OCI-LY7 (cell line): ENCODE measurements around the gene TRMT44. TPM values are rescaled to one million over a fixed set of nuclear protein-coding genes. Genes with fewer than 3 reads are reported as not detected.

Experiments used
- BruUV-seq: library from RNA; stranded (reverse); fragments of 400-500 nt; replicated peaks from 2 replicates; lab custom pipeline; 2021; lab: Mats Ljungman, UMichigan
- CTCF ChIA-PET: fragments of 300-600 bp; sonication (Branson Sonifier 250); formaldehyde crosslinking; loops from one replicate; lab custom pipeline; 2022; ENCODE audit warnings: antibody characterized with exemption; ENCODE audit not compliant: unreplicated experiment; lab: Charles Lee
- POLR2A ChIA-PET: fragments of 300-600 bp; sonication (Branson Sonifier 250); formaldehyde crosslinking; loops from one replicate; lab custom pipeline; 2022; ENCODE audit warnings: antibody characterized with exemption; lab: Charles Lee
- DNase-seq: peaks from one replicate; pipeline ENCODE4 v3.0.0-alpha.2; 2015; ENCODE audit warnings: low spot score
- H2AFZ ChIP-seq: fragments of 200-600 bp; sonication (generic), shearing (Covaris generic); 2 replicates; pipeline ENCODE4 v1.6.1; 2014; ENCODE audit warnings: mild to moderate bottlenecking, antibody characterized with exemption, low read length, moderate library complexity
- H3K27ac ChIP-seq: fragments of 200-600 bp; sonication (generic); 2 replicates; pipeline ENCODE4 v1.5.1; 2014; ENCODE audit warnings: mixed run types, low read depth, mild to moderate bottlenecking, moderate library complexity, low read length, inconsistent platforms; ENCODE audit not compliant: poor library complexity, severe bottlenecking
- H3K36me3 ChIP-seq: fragments of 200-600 bp; sonication (generic); 2 replicates; pipeline ENCODE4 v1.6.1; 2014; ENCODE audit warnings: mild to moderate bottlenecking, antibody characterized with exemption, low read length, moderate library complexity, mixed read lengths; ENCODE audit not compliant: insufficient read depth
- H3K4me1 ChIP-seq: fragments of 200-600 bp; sonication (generic); 2 replicates; pipeline ENCODE4 v1.5.1; 2014; ENCODE audit warnings: mild to moderate bottlenecking, low read length; ENCODE audit not compliant: insufficient read depth, poor library complexity, severe bottlenecking
- H3K4me2 ChIP-seq: fragments of 200-600 bp; sonication (generic); 2 replicates; pipeline ENCODE4 v1.6.1; 2014; ENCODE audit warnings: mild to moderate bottlenecking, low read length
- H3K4me3 ChIP-seq: fragments of 200-600 bp; sonication (generic); 2 replicates; pipeline ENCODE4 v1.5.1; 2014; ENCODE audit warnings: mild to moderate bottlenecking, low read depth, low read length; ENCODE audit not compliant: poor library complexity, severe bottlenecking
- H3K79me2 ChIP-seq: fragments of 200-600 bp; sonication (generic); 2 replicates; pipeline ENCODE4 v1.6.1; 2016; ENCODE audit warnings: low read depth, mild to moderate bottlenecking, low read length, moderate library complexity, mixed read lengths; ENCODE audit not compliant: insufficient read depth
- H3K9me2 ChIP-seq: fragments of 200-600 bp; sonication (generic); 2 replicates; pipeline ENCODE4 v1.6.1; 2016; ENCODE audit warnings: mild to moderate bottlenecking, low read length, mixed read lengths; ENCODE audit not compliant: insufficient read depth
- H3K9me3 ChIP-seq: fragments of 200-600 bp; sonication (generic); 2 replicates; pipeline ENCODE4 v1.6.1; 2014; ENCODE audit warnings: mild to moderate bottlenecking, mixed run types, low read length, mixed read lengths
- H4K20me1 ChIP-seq: fragments of 200-600 bp; sonication (generic); 2 replicates; pipeline ENCODE4 v1.6.1; 2014; ENCODE audit warnings: mild to moderate bottlenecking, antibody characterized with exemption, low read length, moderate library complexity, mixed read lengths; ENCODE audit not compliant: insufficient read depth
- EZH2phosphoT487 ChIP-seq: fragments of 200-600 bp; sonication (generic); IDR thresholded peaks from 2 replicates; pipeline ENCODE4 v1.6.1; 2018; ENCODE audit warnings: low read depth, borderline replicate concordance, mild to moderate bottlenecking, mixed run types, antibody characterized with exemption, low read length, moderate library complexity, mixed read lengths
- intact Hi-C: fragments of 100-400 bp; cut with micrococcal nuclease; formaldehyde crosslinking; loops from one replicate; pipeline ENCODE4 v1.10.0; 2022; ENCODE audit not compliant: unreplicated experiment
- total RNA-seq, 2 experiments: library from RNA; depleted of rRNA in 1 of 2; stranded (reverse); fragments of >200 nt in 1 of 2; shearing (Covaris generic) in 1 of 2; gene quantifications; 2 replicates each; pipeline ENCODE4 v1.2.3, GENCODE V29; 2014 to 2022
- TF ChIP-seq, protein P1 (sequence below): fragments of 200-600 bp; sonication (generic); conservative IDR thresholded peaks from 2 replicates; pipeline ENCODE4 v1.5.1; 2014; ENCODE audit warnings: mild to moderate bottlenecking, antibody characterized with exemption, low read length, moderate library complexity, mixed read lengths

Gene TRMT44
- total RNA-seq, 2 experiments from 2014 or later, result 23.0 to 28.3 TPM

- CTCF ChIA-PET, result interaction anchor here (0.6 kb wide), 1 partner anchor 55 kb away, joined by 3 read pairs; no protein-coding TSS in a partner anchor
Measured at GRCh38 chr4:8394061-8394519, 46.5 kb upstream of the TRMT44 start.

GRCh38 chr4:8394806-8395205 lies 45.8 kb upstream of the TRMT44 start:
- Histone ChIP-seq H3K27ac (no peak overlapping the region), H3K36me3 (no peaks in the 10 kb centered on the region), H3K79me2 (no peaks in the 10 kb centered on the region), H3K9me2 (no peaks in the 10 kb centered on the region), H3K4me3 (no peak overlapping the region), H3K4me1 (peaks cover 45% of the 10 kb centered on the region), H3K4me2 (no peak overlapping the region), H4K20me1 (no peaks in the 10 kb centered on the region), H2AFZ (no peak overlapping the region), H3K9me3 (no peaks in the 10 kb centered on the region)
- BruUV-seq, result no TSS peak
- intact Hi-C loops, result no loop called here
- CTCF ChIA-PET, result interaction anchor here (0.6 kb wide), 1 partner anchor 55 kb away, joined by 3 read pairs; no protein-coding TSS in a partner anchor
- no peak for TF ChIP-seq EZH2phosphoT487
- TF ChIP-seq, protein P1, sequence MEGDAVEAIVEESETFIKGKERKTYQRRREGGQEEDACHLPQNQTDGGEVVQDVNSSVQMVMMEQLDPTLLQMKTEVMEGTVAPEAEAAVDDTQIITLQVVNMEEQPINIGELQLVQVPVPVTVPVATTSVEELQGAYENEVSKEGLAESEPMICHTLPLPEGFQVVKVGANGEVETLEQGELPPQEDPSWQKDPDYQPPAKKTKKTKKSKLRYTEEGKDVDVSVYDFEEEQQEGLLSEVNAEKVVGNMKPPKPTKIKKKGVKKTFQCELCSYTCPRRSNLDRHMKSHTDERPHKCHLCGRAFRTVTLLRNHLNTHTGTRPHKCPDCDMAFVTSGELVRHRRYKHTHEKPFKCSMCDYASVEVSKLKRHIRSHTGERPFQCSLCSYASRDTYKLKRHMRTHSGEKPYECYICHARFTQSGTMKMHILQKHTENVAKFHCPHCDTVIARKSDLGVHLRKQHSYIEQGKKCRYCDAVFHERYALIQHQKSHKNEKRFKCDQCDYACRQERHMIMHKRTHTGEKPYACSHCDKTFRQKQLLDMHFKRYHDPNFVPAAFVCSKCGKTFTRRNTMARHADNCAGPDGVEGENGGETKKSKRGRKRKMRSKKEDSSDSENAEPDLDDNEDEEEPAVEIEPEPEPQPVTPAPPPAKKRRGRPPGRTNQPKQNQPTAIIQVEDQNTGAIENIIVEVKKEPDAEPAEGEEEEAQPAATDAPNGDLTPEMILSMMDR, result no peak
- DNase-seq, result no peak
- POLR2A ChIA-PET, result no interaction called here

More at GRCh38 chr4:8394061-8394519, 46.5 kb upstream of the TRMT44 start:
- Histone ChIP-seq H3K79me2 (no peaks in the 10 kb centered on the region), H3K9me2 (no peaks in the 10 kb centered on the region), H3K36me3 (no peaks in the 10 kb centered on the region), H3K27ac (no peak overlapping the region), H3K4me3 (no peak overlapping the region), H3K9me3 (no peaks in the 10 kb centered on the region), H3K4me2 (no peak overlapping the region), H3K4me1 (peaks cover 45% of the 10 kb centered on the region), H2AFZ (no peak overlapping the region), H4K20me1 (no peaks in the 10 kb centered on the region)
- POLR2A ChIA-PET, result interaction anchor here (0.8 kb wide), 1 partner anchor 13 kb away, joined by 3 read pairs; no protein-coding TSS in a partner anchor
- no peak for DNase-seq
- intact Hi-C loops, result no loop called here
- no TSS peak for BruUV-seq
- no peak for TF ChIP-seq EZH2phosphoT487
- TF ChIP-seq, protein P1, result no peak

DNA sequence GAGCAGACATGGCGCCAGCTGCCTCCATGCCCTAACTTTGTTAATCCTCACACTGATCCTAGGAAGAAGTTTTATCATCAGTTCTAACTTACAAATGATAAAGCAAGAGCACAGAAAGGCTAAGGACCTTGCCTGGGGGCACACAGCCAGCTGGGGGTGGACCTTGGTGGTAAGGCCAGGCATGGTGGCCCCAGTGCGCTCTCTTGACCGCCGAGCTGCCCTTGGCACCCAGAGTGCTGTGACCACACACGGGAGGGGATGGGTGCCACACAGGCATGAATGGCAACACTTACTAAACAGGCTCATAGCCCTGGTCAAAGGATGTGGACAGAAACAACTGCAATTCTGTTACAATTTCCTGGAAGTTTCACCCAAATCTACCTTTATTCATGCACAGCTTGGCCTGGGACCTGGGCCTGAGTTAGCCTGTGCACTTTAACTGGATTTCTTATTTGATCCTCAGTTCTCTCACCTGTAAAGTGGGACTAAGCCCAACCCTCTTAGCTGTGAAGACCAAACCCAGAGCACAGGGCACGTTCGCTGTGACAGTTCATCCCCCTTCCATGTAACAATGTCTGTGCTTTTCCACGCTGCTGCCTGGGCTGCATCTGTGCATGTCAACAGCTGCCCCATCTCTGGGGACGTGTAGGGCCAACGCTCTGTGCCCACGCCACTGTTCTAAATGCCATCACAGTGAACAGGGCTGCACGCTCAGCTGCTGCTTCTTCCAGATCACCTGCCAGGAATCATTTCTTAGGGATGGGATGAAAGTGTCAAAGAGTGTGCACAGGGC lies 44.9 kb upstream of the TRMT44 start:
- ChIA-PET CTCF (interaction anchor here (0.8 kb wide), 1 partner anchor 154 kb away, joined by 3 read pairs; no protein-coding TSS in a partner anchor), POLR2A (no interaction called here)
- Histone ChIP-seq H3K9me2 (no peaks in the 10 kb centered on the region), H3K9me3 (no peaks in the 10 kb centered on the region), H3K4me2 (no peak overlapping the region), H3K36me3 (no peaks in the 10 kb centered on the region), H3K4me1 (peaks cover 38% of the 10 kb centered on the region), H4K20me1 (no peaks in the 10 kb centered on the region), H3K27ac (no peak overlapping the region), H3K79me2 (no peaks in the 10 kb centered on the region), H3K4me3 (no peak overlapping the region), H2AFZ (no peak overlapping the region)
- intact Hi-C loops, result no loop called here
- DNase-seq, result no peak
- TF ChIP-seq EZH2phosphoT487, result no peak
- TF ChIP-seq, protein P1, result no peak
- no TSS peak for BruUV-seq
